ENCODE results near the gene GRB10. TPM values are rescaled to one million over a fixed set of nuclear protein-coding genes. Genes with fewer than 3 reads are reported as not detected.

The GRB10 gene
- total RNA-seq, 1 donor from 2014 or later = 106 TPM

GRCh38 chr7:50612704-50613103 is 170.0 kb downstream of the GRB10 start:
- DNase-seq (ENCODE audit: low spot score) = no peak

- DNase-seq (ENCODE audit: low spot score) = no peak
Observed at GRCh38 chr7:50610521-50611277, 172.0 kb downstream of the GRB10 start.

GRCh38 chr7:50608196-50608906 is 174.3 kb downstream of the GRB10 start:
- no peak for DNase-seq (ENCODE audit: low spot score)

- no peak for DNase-seq (ENCODE audit: low spot score)
Observed at GRCh38 chr7:50607524-50608125, 175.1 kb downstream of the GRB10 start.

GRCh38 chr7:50605059-50605458 is 177.6 kb downstream of the GRB10 start:
- no peak for DNase-seq (ENCODE audit: low spot score)

GRCh38 chr7:50603287-50603686 is 179.4 kb downstream of the GRB10 start:
- no peak for DNase-seq (ENCODE audit: low spot score)

GRCh38 chr7:50599385-50599784 is 183.3 kb downstream of the GRB10 start:
- no peak for DNase-seq (ENCODE audit: low spot score)

GRCh38 chr7:50598460-50599343 is 184.0 kb downstream of the GRB10 start:
- no peak for DNase-seq (ENCODE audit: low spot score)

GRCh38 chr7:50596484-50596883 is 186.2 kb downstream of the GRB10 start:
- DNase-seq (ENCODE audit: low spot score) = no peak

- DNase-seq (ENCODE audit: low spot score) = no peak
Observed at GRCh38 chr7:50595491-50596102, 187.1 kb downstream of the GRB10 start.

- DNase-seq (ENCODE audit: low spot score) = no peak
Observed at GRCh38 chr7:50594734-50595485, 187.8 kb downstream of the GRB10 start.

GRCh38 chr7:50594136-50594535 is 188.6 kb downstream of the GRB10 start:
- DNase-seq (ENCODE audit: low spot score) = no peak

GRCh38 chr7:50592940-50593339 is 189.8 kb downstream of the GRB10 start:
- no peak for DNase-seq (ENCODE audit: low spot score)

GRCh38 chr7:50591480-50592438 is 190.9 kb downstream of the GRB10 start:
- no peak for DNase-seq (ENCODE audit: low spot score)

- no peak for DNase-seq (ENCODE audit: low spot score)
Observed at GRCh38 chr7:50591098-50591479, 191.6 kb downstream of the GRB10 start.

- DNase-seq (ENCODE audit: low spot score) = no peak
Observed at GRCh38 chr7:50590535-50590934, 192.2 kb downstream of the GRB10 start.

- no peak for DNase-seq (ENCODE audit: low spot score)
Observed at GRCh38 chr7:50589364-50589763, 193.3 kb downstream of the GRB10 start.

GRCh38 chr7:50588937-50589336 is 193.8 kb downstream of the GRB10 start:
- no peak for DNase-seq (ENCODE audit: low spot score)

- DNase-seq (ENCODE audit: low spot score) = no peak
Observed at GRCh38 chr7:50587737-50588136, 195.0 kb downstream of the GRB10 start.
